ENCODE data around the gene HJURP. TPM values are rescaled to one million over a fixed set of nuclear protein-coding genes. Genes with fewer than 3 reads are reported as not detected.

Gene HJURP
- total RNA-seq, 1 experiment from 2014 or later: 37.0 TPM

- H3K9me2 ChIP-seq (replicated peaks; ENCODE audit: low read length): no peaks in the 10 kb centered on the region
- H3K27me3 ChIP-seq (ENCODE audit: low read length): no peaks in the 10 kb centered on the region
- no peaks in the 10 kb centered on the region for H3K36me3 ChIP-seq (ENCODE audit: low read depth, low read length)
- peaks cover 4% of the 10 kb centered on the region; the same call in 1 of the 2 replicates for H3K4me1 ChIP-seq (ENCODE audit: insufficient read depth, low read length)
- no peak overlapping the region for H2AFZ ChIP-seq (ENCODE audit: low read length)
- ChIA-PET CTCF (no interaction called here), POLR2A (ENCODE audit: unreplicated experiment) (no interaction called here)
- H4K20me1 ChIP-seq (ENCODE audit: low read length): no peaks in the 10 kb centered on the region
- no TSS peak for BruUV-seq (replicated peaks)
- DNase-seq: no peak
- no peak overlapping the region for H3K4me3 ChIP-seq (ENCODE audit: low read length)
- no peak overlapping the region for H3K4me2 ChIP-seq (ENCODE audit: low read length)
- ATAC-seq: no peak
- H3K79me2 ChIP-seq (ENCODE audit: low read length): no peaks in the 10 kb centered on the region
- H3K9ac ChIP-seq (ENCODE audit: low read length): no peak overlapping the region
- no peaks in the 10 kb centered on the region for H3K9me3 ChIP-seq (ENCODE audit: low read length)
- TF ChIP-seq EZH2 (IDR thresholded peaks at IDR 0.05; ENCODE audit: low read length, unreplicated experiment) (no peak), CTCF (conservative IDR thresholded peaks at IDR 0.05; ENCODE audit: low read depth, low read length) (no peak), EZH2phosphoT487 (IDR thresholded peaks at IDR 0.05; ENCODE audit: borderline replicate concordance, low read length) (no peak)
- H3F3A ChIP-seq (ENCODE audit: low read length, unreplicated experiment): no peaks in the 10 kb centered on the region
- intact Hi-C loops (cut with micrococcal nuclease): no loop called here
- no peak overlapping the region for H3K27ac ChIP-seq (ENCODE audit: low read length)
These were observed 58.1 kb downstream of the HJURP start for GRCh38 chr2:233796254-233796653.

- Histone ChIP-seq H3K9me2 (replicated peaks; ENCODE audit: low read length) (no peaks in the 10 kb centered on the region), H3K79me2 (ENCODE audit: low read length) (no peaks in the 10 kb centered on the region), H2AFZ (ENCODE audit: low read length) (no peak overlapping the region), H3K4me2 (ENCODE audit: low read length) (no peak overlapping the region), H3F3A (ENCODE audit: low read length, unreplicated experiment) (no peaks in the 10 kb centered on the region), H3K27ac (ENCODE audit: low read length) (no peak overlapping the region), H3K4me1 (ENCODE audit: insufficient read depth, low read length) (no peaks in the 10 kb centered on the region), H3K9ac (ENCODE audit: low read length) (no peak overlapping the region), H3K4me3 (ENCODE audit: low read length) (no peak overlapping the region), H3K27me3 (ENCODE audit: low read length) (no peaks in the 10 kb centered on the region), H4K20me1 (ENCODE audit: low read length) (no peaks in the 10 kb centered on the region), H3K9me3 (ENCODE audit: low read length) (no peaks in the 10 kb centered on the region), H3K36me3 (ENCODE audit: low read depth, low read length) (no peaks in the 10 kb centered on the region)
- DNase-seq (no peak), ATAC-seq (no peak)
- CTCF ChIA-PET: no interaction called here
- intact Hi-C loops (cut with micrococcal nuclease): no loop called here
- no TSS peak for BruUV-seq (replicated peaks)
- POLR2A ChIA-PET (ENCODE audit: unreplicated experiment): no interaction called here
- TF ChIP-seq CTCF (conservative IDR thresholded peaks at IDR 0.05; ENCODE audit: low read depth, low read length): no peak
- no peak for TF ChIP-seq EZH2phosphoT487 (IDR thresholded peaks at IDR 0.05; ENCODE audit: borderline replicate concordance, low read length)
- TF ChIP-seq EZH2 (IDR thresholded peaks at IDR 0.05; ENCODE audit: low read length, unreplicated experiment): no peak
These were observed 58.6 kb downstream of the HJURP start for GRCh38 chr2:233795735-233796171.

GRCh38 chr2:233794128-233794658 is 60.1 kb downstream of the HJURP start:
- BruUV-seq (replicated peaks): no TSS peak
- ChIA-PET POLR2A (ENCODE audit: unreplicated experiment) (no interaction called here), CTCF (no interaction called here)
- Histone ChIP-seq H3K9me3 (ENCODE audit: low read length) (no peaks in the 10 kb centered on the region), H3K4me2 (ENCODE audit: low read length) (no peak overlapping the region), H3K9ac (ENCODE audit: low read length) (no peak overlapping the region), H3K27ac (ENCODE audit: low read length) (no peak overlapping the region), H2AFZ (ENCODE audit: low read length) (no peak overlapping the region), H3K27me3 (ENCODE audit: low read length) (no peaks in the 10 kb centered on the region), H3K4me3 (ENCODE audit: low read length) (no peak overlapping the region), H4K20me1 (ENCODE audit: low read length) (no peaks in the 10 kb centered on the region), H3K4me1 (ENCODE audit: insufficient read depth, low read length) (no peaks in the 10 kb centered on the region), H3K79me2 (ENCODE audit: low read length) (no peaks in the 10 kb centered on the region), H3F3A (ENCODE audit: low read length, unreplicated experiment) (no peaks in the 10 kb centered on the region), H3K9me2 (replicated peaks; ENCODE audit: low read length) (no peaks in the 10 kb centered on the region), H3K36me3 (ENCODE audit: low read depth, low read length) (no peaks in the 10 kb centered on the region)
- TF ChIP-seq EZH2phosphoT487 (IDR thresholded peaks at IDR 0.05; ENCODE audit: borderline replicate concordance, low read length) (no peak), EZH2 (IDR thresholded peaks at IDR 0.05; ENCODE audit: low read length, unreplicated experiment) (no peak), CTCF (conservative IDR thresholded peaks at IDR 0.05; ENCODE audit: low read depth, low read length) (no peak)
- ATAC-seq (no peak), DNase-seq (no peak)
- intact Hi-C loops (cut with micrococcal nuclease): no loop called here
